HEK293T (cell line): Measurements from ENCODE around the gene GARS1.

Experiments used
- CTCF ChIA-PET: fragments of 350-600 bp; formaldehyde crosslinking; extraction: SDS; loops from one replicate; lab custom pipeline; 2021; ENCODE audit warnings: antibody characterized with exemption, inconsistent platforms; lab: Yijun Ruan, JAX
- POLR2A ChIA-PET: fragments of 350-600 bp; formaldehyde crosslinking; extraction: SDS; loops from one replicate; lab custom pipeline; 2020; ENCODE audit warnings: antibody characterized with exemption, inconsistent platforms; lab: Yijun Ruan, JAX
- DNase-seq: peaks from one replicate; pipeline ENCODE4 v3.0.0; 2012; ENCODE audit warnings: mixed read lengths; ENCODE audit errors: extremely low spot score
- ARNT ChIP-seq: fragments of 450-650 bp; IDR thresholded peaks from 2 replicates; pipeline ENCODE4 v1.6.1; 2017; ENCODE audit warnings: mild to moderate bottlenecking
- BHLHE40 ChIP-seq: fragments of 450-650 bp; IDR thresholded peaks from 2 replicates; pipeline ENCODE4 v1.6.1; 2016; ENCODE audit warnings: mild to moderate bottlenecking, moderate library complexity, borderline replicate concordance
- CTBP1 ChIP-seq: fragments of 450-650 bp; IDR thresholded peaks from 2 replicates; pipeline ENCODE4 v1.6.1; 2016; ENCODE audit warnings: borderline replicate concordance
- ELF4 ChIP-seq: fragments of 450-650 bp; IDR thresholded peaks from 2 replicates; pipeline ENCODE4 v1.6.1; 2017; ENCODE audit warnings: antibody characterized with exemption
- FOXA1 ChIP-seq: fragments of 450-650 bp; IDR thresholded peaks from 2 replicates; pipeline ENCODE4 v1.6.1; 2016; ENCODE audit warnings: mild to moderate bottlenecking
- FOXK2 ChIP-seq: fragments of 450-650 bp; IDR thresholded peaks from 2 replicates; pipeline ENCODE4 v1.6.1; 2016; ENCODE audit warnings: mild to moderate bottlenecking
- FOXM1 ChIP-seq: fragments of 450-650 bp; IDR thresholded peaks from 2 replicates; pipeline ENCODE4 v1.6.1; 2017; ENCODE audit warnings: mild to moderate bottlenecking, borderline replicate concordance
- HDGF ChIP-seq: fragments of 450-650 bp; IDR thresholded peaks from 2 replicates; pipeline ENCODE4 v1.6.1; 2017; ENCODE audit warnings: antibody characterized with exemption, borderline replicate concordance
- L3MBTL2 ChIP-seq: fragments of 450-650 bp; conservative IDR thresholded peaks from 2 replicates; pipeline ENCODE4 v1.6.1; 2016; ENCODE audit warnings: mild to moderate bottlenecking
- LEF1 ChIP-seq: fragments of 450-650 bp; IDR thresholded peaks from 2 replicates; pipeline ENCODE4 v1.6.1; 2017; ENCODE audit warnings: mild to moderate bottlenecking, borderline replicate concordance
- NFRKB ChIP-seq: fragments of 450-650 bp; IDR thresholded peaks from 2 replicates; pipeline ENCODE4 v1.6.1; 2016; ENCODE audit warnings: mild to moderate bottlenecking, moderate library complexity
- PKNOX1 ChIP-seq: fragments of 450-650 bp; IDR thresholded peaks from 2 replicates; pipeline ENCODE4 v1.6.1; 2016
- SP1 ChIP-seq: fragments of 450-650 bp; IDR thresholded peaks from 2 replicates; pipeline ENCODE4 v1.6.1; 2017
- SUZ12 ChIP-seq: fragments of 450-650 bp; IDR thresholded peaks from 2 replicates; pipeline ENCODE4 v1.6.1; 2016; ENCODE audit warnings: mild to moderate bottlenecking
- TARDBP ChIP-seq: fragments of 450-650 bp; IDR thresholded peaks from 2 replicates; pipeline ENCODE4 v1.6.1; 2016
- ZNF384 ChIP-seq: fragments of 450-650 bp; IDR thresholded peaks from 2 replicates; pipeline ENCODE4 v1.6.1; 2016

Gene GARS1

DNA sequence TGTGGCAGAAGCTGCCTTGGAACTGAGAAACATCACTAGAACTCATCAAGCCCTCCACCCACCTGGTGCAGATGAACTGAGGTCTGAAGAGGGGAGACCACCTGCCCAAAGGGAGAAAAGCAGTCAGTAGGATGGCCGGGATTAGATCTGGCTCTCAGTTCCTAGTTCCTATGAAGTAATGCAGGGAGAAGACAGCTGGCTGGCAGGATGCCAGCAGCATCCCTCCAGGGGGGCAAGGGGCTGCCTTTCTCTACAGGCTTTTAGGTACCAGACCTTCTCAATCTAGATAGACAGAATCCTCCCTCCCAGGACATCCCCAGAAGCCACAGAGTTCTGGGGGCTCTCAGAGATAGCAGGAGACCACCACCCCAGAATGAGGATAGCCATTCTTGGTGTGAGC lies 79.7 kb downstream of the GARS1 start:
- ChIA-PET CTCF (no interaction called here), POLR2A (interaction anchor here (0.7 kb wide), 1 partner anchor 15 kb away, joined by 3 read pairs; no protein-coding TSS in a partner anchor)
- TF ChIP-seq HDGF = no peak
- TF ChIP-seq ELF4 = no peak
- TF ChIP-seq FOXA1 = no peak
- TF ChIP-seq FOXK2 = no peak
- TF ChIP-seq FOXM1 = no peak
- no peak for TF ChIP-seq SUZ12
- TF ChIP-seq L3MBTL2 = no peak
- no peak for DNase-seq

DNA sequence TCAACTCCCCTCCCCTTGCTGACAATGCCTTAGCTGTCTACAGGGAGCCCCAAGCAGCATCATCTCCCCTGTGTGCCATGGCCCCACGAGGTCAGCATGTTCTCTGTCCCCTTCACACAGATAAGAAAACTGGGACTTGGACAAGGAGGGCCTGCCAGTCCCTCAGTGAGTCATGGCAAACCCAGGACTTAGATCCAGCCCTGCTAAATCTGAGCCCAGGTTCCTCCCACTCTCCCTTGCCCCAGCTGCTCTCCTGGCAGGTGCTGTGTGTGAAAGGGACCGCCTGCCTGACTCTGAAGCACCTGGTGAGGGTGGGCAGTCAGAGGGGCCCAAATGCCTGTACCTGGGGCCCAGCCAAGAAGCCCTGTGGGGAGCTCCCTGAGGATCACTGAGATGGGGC lies 80.2 kb downstream of the GARS1 start:
- ChIA-PET POLR2A (interaction anchor here (0.7 kb wide), 1 partner anchor 15 kb away, joined by 3 read pairs; no protein-coding TSS in a partner anchor), CTCF (interaction anchor here (0.6 kb wide), 1 partner anchor 79 kb away, joined by 3 read pairs; no protein-coding TSS in a partner anchor)
- TF ChIP-seq SP1 (no peak), ZNF384 (no peak), CTBP1 (no peak), FOXM1 (no peak), ELF4 (no peak), TARDBP (no peak), HDGF (no peak), FOXA1 (no peak), ARNT (no peak)
- DNase-seq = no peak

GRCh38 chr7:30678805-30679204 lies 84.1 kb downstream of the GARS1 start:
- no peak for DNase-seq
- ChIA-PET POLR2A (no interaction called here), CTCF (interaction anchor here (0.5 to 0.9 kb wide), 2 partner anchors 66 to 1685 kb away, joined by 3 to 4 read pairs; no protein-coding TSS in a partner anchor)
- TF ChIP-seq SUZ12 = no peak
- TF ChIP-seq FOXK2 = no peak
- no peak for TF ChIP-seq BHLHE40
- no peak for TF ChIP-seq LEF1
- TF ChIP-seq SP1 = no peak
- no peak for TF ChIP-seq PKNOX1
- TF ChIP-seq ZNF384 = no peak
- no peak for TF ChIP-seq CTBP1
- TF ChIP-seq HDGF = no peak
- no peak for TF ChIP-seq FOXA1

DNA sequence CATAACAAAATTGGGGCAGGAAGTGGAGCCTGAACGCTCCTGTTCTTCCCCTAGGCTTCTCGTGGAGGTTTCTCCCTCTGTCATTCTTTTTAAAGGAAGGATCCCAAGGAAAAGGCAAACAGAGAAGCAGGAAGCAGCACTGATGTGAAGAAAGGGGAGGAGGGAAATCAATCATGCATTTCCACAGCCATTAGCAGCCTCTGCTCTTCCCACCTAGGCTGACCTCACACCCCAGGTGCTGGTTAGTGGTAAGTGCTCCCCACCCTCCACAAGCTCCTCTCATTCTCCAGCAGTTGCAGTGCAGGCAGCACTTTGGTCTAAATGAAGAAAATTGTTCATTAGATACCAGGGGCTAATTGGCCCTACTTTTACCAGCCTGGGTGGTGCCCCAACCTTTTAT lies 85.0 kb downstream of the GARS1 start:
- DNase-seq = no peak
- POLR2A ChIA-PET = no interaction called here
- CTCF ChIA-PET = no interaction called here
- TF ChIP-seq TARDBP = no peak
- TF ChIP-seq SUZ12 = no peak
- TF ChIP-seq FOXA1 = no peak
- no peak for TF ChIP-seq FOXM1
- no peak for TF ChIP-seq L3MBTL2
- no peak for TF ChIP-seq HDGF
- TF ChIP-seq LEF1 = no peak
- no peak for TF ChIP-seq PKNOX1
- TF ChIP-seq BHLHE40 = no peak
- no peak for TF ChIP-seq CTBP1
- TF ChIP-seq FOXK2 = no peak

DNA sequence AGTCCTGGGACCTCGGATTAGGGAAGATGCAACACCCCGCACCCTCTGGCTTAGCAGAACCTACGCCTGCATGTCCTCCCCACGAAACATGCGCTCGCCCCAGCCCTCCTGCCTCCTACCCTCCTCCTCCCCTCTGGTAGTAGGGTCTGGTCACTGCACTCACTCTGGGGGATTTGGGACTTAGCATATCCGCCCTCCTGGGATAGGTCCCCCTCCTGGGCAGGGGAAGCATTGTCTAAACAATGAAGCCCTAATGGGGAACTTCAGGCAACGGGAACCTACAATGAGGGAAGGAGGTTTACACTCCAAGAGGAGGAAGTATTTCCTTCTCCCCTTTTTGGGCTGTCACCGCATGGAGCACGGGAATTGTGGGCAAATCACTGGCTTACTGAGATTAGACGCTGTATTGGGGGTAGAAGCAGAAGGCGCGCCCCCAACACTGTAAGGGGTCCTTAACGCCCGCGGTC lies 86.7 kb downstream of the GARS1 start:
- TF ChIP-seq LEF1 (no peak), NFRKB (no peak), FOXM1 (no peak), SUZ12 (no peak), CTBP1 (no peak), FOXA1 (no peak), ELF4 (no peak), L3MBTL2 (no peak), BHLHE40 (no peak), ZNF384 (no peak), SP1 (no peak)
- POLR2A ChIA-PET = no interaction called here
- no peak for DNase-seq
- CTCF ChIA-PET = interaction anchor here (0.9 kb wide), 1 partner anchor 8 kb away, joined by 3 read pairs; no protein-coding TSS in a partner anchor

- DNase-seq = no peak
- TF ChIP-seq FOXA1 = no peak
- no peak for TF ChIP-seq LEF1
- no peak for TF ChIP-seq L3MBTL2
- TF ChIP-seq ZNF384 = no peak
- TF ChIP-seq BHLHE40 = no peak
- TF ChIP-seq HDGF = no peak
- TF ChIP-seq NFRKB = no peak
- TF ChIP-seq FOXK2 = no peak
- TF ChIP-seq SP1 = no peak
- no peak for TF ChIP-seq SUZ12
- TF ChIP-seq CTBP1 = no peak
- no peak for TF ChIP-seq PKNOX1
- no peak for TF ChIP-seq TARDBP
- TF ChIP-seq ARNT = no peak
- TF ChIP-seq FOXM1 = no peak
- no peak for TF ChIP-seq ELF4
- CTCF ChIA-PET = interaction anchor here (0.9 to 1.2 kb wide), 2 partner anchors 8 to 9 kb away, joined by 3 to 5 read pairs; no protein-coding TSS in a partner anchor
- POLR2A ChIA-PET = no interaction called here
Observed at GRCh38 chr7:30681815-30682211, 87.1 kb downstream of the GARS1 start.
